Endothelial cell of umbilical vein (primary cell): ENCODE measurements around the gene MCTP1. TPM values are rescaled to one million over a fixed set of nuclear protein-coding genes. Genes with fewer than 3 reads are reported as not detected.

Source experiments
- BruUV-seq: library from RNA; stranded (reverse); fragments of 400-500 nt; replicated peaks from 2 replicates; lab custom pipeline; 2021; lab: Mats Ljungman, UMichigan
- CTCF ChIA-PET: fragments of 300-600, 350-600 bp; sonication (Branson Sonifier 250); formaldehyde crosslinking; loops from one replicate; lab custom pipeline; 2021; ENCODE audit warnings: antibody characterized with exemption, inconsistent platforms; lab: Charles Lee
- POLR2A ChIA-PET: fragments of 300-600, 350-600 bp; sonication (Branson Sonifier 250); formaldehyde crosslinking; loops from one replicate; lab custom pipeline; 2021; ENCODE audit warnings: antibody characterized with exemption, inconsistent platforms; lab: Charles Lee
- DNase-seq: peaks from one replicate; pipeline ENCODE4 v3.0.0-alpha.2; 2011; ENCODE audit warnings: low read depth, low spot score
- FAIRE-seq: peaks from 2 replicates; lab custom pipeline; 2011; peaks lifted over from hg19 to GRCh38; lab: Jason Lieb, UNC
- H2AFZ ChIP-seq: 2 replicates; pipeline ENCODE4 v1.6.0; 2012; ENCODE audit warnings: low read depth, low read length, control low read depth, inconsistent platforms
- H3K27ac ChIP-seq: 2 replicates; pipeline ENCODE4 v1.5.1; 2011; ENCODE audit warnings: low read depth, mild to moderate bottlenecking, control low read depth, low read length, moderate library complexity; ENCODE audit not compliant: insufficient read depth
- H3K27me3 ChIP-seq, 2 experiments: 2 replicates each; pipeline versions ENCODE4 v1.6.0 to v1.6.1; 2011; ENCODE audit warnings: low read length in 2 of 2, mixed read lengths in 1 of 2; ENCODE audit not compliant: control insufficient read depth in 2 of 2, insufficient read depth in 2 of 2
- H3K36me3 ChIP-seq, 2 experiments: 2 replicates in 1 of 2; 3 replicates in 1 of 2; pipeline ENCODE4 v1.5.1; 2011; ENCODE audit warnings: low read length in 2 of 2, mild to moderate bottlenecking in 1 of 2, moderate library complexity in 1 of 2; ENCODE audit not compliant: control insufficient read depth in 2 of 2, insufficient read depth in 2 of 2; ENCODE audit errors: extremely low read depth in 1 of 2
- H3K4me1 ChIP-seq: 3 replicates; pipeline ENCODE4 v1.5.1; 2011; ENCODE audit warnings: mild to moderate bottlenecking, low read length; ENCODE audit not compliant: control insufficient read depth, insufficient read depth; ENCODE audit errors: extremely low read depth
- H3K4me2 ChIP-seq: 2 replicates; pipeline ENCODE4 v1.6.1; 2011; ENCODE audit warnings: low read length, control low read depth, mixed read lengths; ENCODE audit not compliant: insufficient read depth
- H3K4me3 ChIP-seq, 3 experiments: fragments of 200-600 bp in 1 of 3; sonication (generic), shearing (Covaris generic) in 1 of 3; replicated peaks in 1 of 3; 2 replicates each; pipeline ENCODE4 v1.5.1; 2011 to 2016; ENCODE audit warnings: control low read depth in 3 of 3, low read length in 3 of 3, mild to moderate bottlenecking in 2 of 3, inconsistent platforms in 1 of 3, low read depth in 1 of 3, moderate library complexity in 1 of 3; ENCODE audit not compliant: insufficient read depth in 1 of 3
- H3K79me2 ChIP-seq: 2 replicates; pipeline ENCODE4 v1.6.0; 2012; ENCODE audit warnings: low read length, inconsistent platforms; ENCODE audit not compliant: control insufficient read depth, insufficient read depth
- H3K9ac ChIP-seq: replicated peaks from 2 replicates; pipeline ENCODE3; 2011; ENCODE audit warnings: low read length, control low read depth; ENCODE audit not compliant: insufficient read depth; ENCODE audit errors: extremely low read depth
- H3K9me1 ChIP-seq: replicated peaks from 3 replicates; pipeline ENCODE4 v1.6.0; 2011; ENCODE audit warnings: mild to moderate bottlenecking, low read length; ENCODE audit not compliant: control insufficient read depth, insufficient read depth; ENCODE audit errors: extremely low read depth
- H3K9me3 ChIP-seq: replicated peaks from 2 replicates; pipeline ENCODE4 v1.5.1; 2012; ENCODE audit warnings: low read length, inconsistent platforms; ENCODE audit not compliant: control insufficient read depth, insufficient read depth
- H4K20me1 ChIP-seq: replicated peaks from 2 replicates; pipeline ENCODE3; 2011; ENCODE audit warnings: mild to moderate bottlenecking, low read length; ENCODE audit not compliant: control insufficient read depth, insufficient read depth; ENCODE audit errors: extremely low read depth
- FOS ChIP-seq: IDR thresholded peaks from 2 replicates; pipeline ENCODE4 v1.6.1; 2011; ENCODE audit warnings: mild to moderate bottlenecking, low read length, moderate library complexity, borderline replicate concordance; ENCODE audit not compliant: insufficient read depth
- GATA2 ChIP-seq: IDR thresholded peaks from 2 replicates; pipeline ENCODE4 v1.7.0; 2011; ENCODE audit warnings: low read depth, mild to moderate bottlenecking, moderate library complexity, mixed read lengths, low read length; ENCODE audit not compliant: insufficient read length, insufficient read depth
- JUN ChIP-seq: IDR thresholded peaks from 2 replicates; pipeline ENCODE4 v1.6.1; 2011; ENCODE audit warnings: borderline replicate concordance, low read depth; ENCODE audit not compliant: insufficient read length, insufficient read depth
- MYC ChIP-seq: IDR thresholded peaks from one replicate; pipeline ENCODE4 v1.6.1; 2011; ENCODE audit warnings: mild to moderate bottlenecking, low read depth, low read length
- POLR2AphosphoS5 ChIP-seq: IDR thresholded peaks from 2 replicates; pipeline ENCODE4 v1.6.1; 2012; ENCODE audit warnings: low read depth, mild to moderate bottlenecking, control low read depth, low read length, moderate library complexity; ENCODE audit not compliant: insufficient read depth
- dilution Hi-C: fragments of 300-500 bp; cut with MboI; formaldehyde crosslinking; loops from one replicate; pipeline ENCODE4 v1.15.0; 2019; ENCODE audit warnings: low sequenced_read_pairs; ENCODE audit not compliant: extremely low pct_ligation_motif_present
- intact Hi-C: fragments of 100-400 bp; cut with micrococcal nuclease; formaldehyde crosslinking; loops from one replicate; pipeline ENCODE4 v1.10.0; 2022
- polyA plus RNA-seq, 4 experiments: library from polyadenylated mRNA; depleted of rRNA in 3 of 4; stranded (reverse) in 3 of 4; unstranded in 1 of 4; fragments of >200 nt; gene quantifications; 2 replicates each; pipeline versions ENCODE4 v1.2.1 to v1.2.3, GENCODE V29; 2011 to 2012; ENCODE audit warnings: missing spikeins in 1 of 4
- total RNA-seq: library from RNA; stranded (reverse); gene quantifications from 2 replicates; pipeline ENCODE4 v1.2.3, GENCODE V29; 2021

Gene MCTP1
- total and polyA plus RNA-seq, 2 donors (not counting 3 experiments of a cell fraction or from before 2014, with no cell fraction given): 79.3 to 203 TPM

- H3K9me1 ChIP-seq: no peaks in the 10 kb centered on the region
- no peak overlapping the region for H3K4me3 ChIP-seq
- peaks cover 83% of the 10 kb centered on the region for H3K79me2 ChIP-seq
- peak overlapping the region; percentile 30 for H3K4me2 ChIP-seq
- H2AFZ ChIP-seq: no peak overlapping the region
- peak; percentile 31 for FAIRE-seq
- H3K27me3 ChIP-seq: no peaks in the 10 kb centered on the region
- peaks cover 11% of the 10 kb centered on the region for H4K20me1 ChIP-seq
- CTCF ChIA-PET: interaction anchor here (1.7 kb wide), 1 partner anchor 9 kb away, joined by 7 read pairs; no protein-coding TSS in a partner anchor
- no TSS peak for BruUV-seq
- no peak overlapping the region for H3K9ac ChIP-seq
- H3K9me3 ChIP-seq: no peaks in the 10 kb centered on the region
- peak; percentile 48 for DNase-seq
- H3K36me3 ChIP-seq: peaks cover 0 to 4% of the 10 kb centered on the region in 2 experiments
- H3K4me1 ChIP-seq: peaks cover 31% of the 10 kb centered on the region
- TF ChIP-seq FOS: no peak
- TF ChIP-seq MYC: no peak
- no peak for TF ChIP-seq GATA2
- TF ChIP-seq JUN: peak; percentile 20
- dilution Hi-C loops (no loop called here), intact Hi-C loops (loop anchor here (5.0 kb wide), 1 partner anchor 144 kb away; no protein-coding TSS in a partner anchor)
- POLR2A ChIA-PET: no interaction called here
- no peak overlapping the region for H3K27ac ChIP-seq
Measured at GRCh38 chr5:95032801-95033200, 252.1 kb downstream of the MCTP1 start.

GRCh38 chr5:95029569-95030366, 255.1 kb downstream of the MCTP1 start:
- no peaks in the 10 kb centered on the region for H3K36me3 ChIP-seq
- no TSS peak for BruUV-seq
- DNase-seq: no peak
- H3K9ac ChIP-seq: no peak overlapping the region
- no peaks in the 10 kb centered on the region for H3K9me3 ChIP-seq
- peaks cover 77% of the 10 kb centered on the region for H3K79me2 ChIP-seq
- no peaks in the 10 kb centered on the region for H3K9me1 ChIP-seq
- intact Hi-C loops: loop anchor here (5.0 kb wide), 1 partner anchor 148 kb away; no protein-coding TSS in a partner anchor
- dilution Hi-C loops: no loop called here
- H3K27ac ChIP-seq: no peak overlapping the region
- POLR2A ChIA-PET: no interaction called here
- peaks cover 13% of the 10 kb centered on the region for H4K20me1 ChIP-seq
- CTCF ChIA-PET: no interaction called here
- no peak overlapping the region for H2AFZ ChIP-seq
- peak; percentile 68 for FAIRE-seq
- H3K4me2 ChIP-seq: no peak overlapping the region
- peaks cover 39% of the 10 kb centered on the region for H3K4me1 ChIP-seq
- TF ChIP-seq FOS (no peak), POLR2AphosphoS5 (peak; percentile 5)
- no peak overlapping the region for H3K4me3 ChIP-seq
- H3K27me3 ChIP-seq: no peaks in the 10 kb centered on the region
